Endodermal cell (in vitro differentiated cells): Measurements from ENCODE around the gene NDST3. TPM values are rescaled to one million over a fixed set of nuclear protein-coding genes. Genes with fewer than 3 reads are reported as not detected.

Source experiments
- DNase-seq: peaks from one replicate; pipeline ENCODE4 v3.0.0-alpha.2; 2017
- H3K27ac ChIP-seq: 2 replicates; pipeline ENCODE4 v1.5.1; 2013; ENCODE audit warnings: mild to moderate bottlenecking, low read depth, low read length, moderate library complexity
- H3K27me3 ChIP-seq: 2 replicates; pipeline ENCODE4 v1.6.1; 2013; ENCODE audit warnings: mild to moderate bottlenecking, low read length, moderate library complexity; ENCODE audit not compliant: insufficient read depth, control insufficient read depth, poor library complexity, severe bottlenecking
- H3K36me3 ChIP-seq: 2 replicates; pipeline ENCODE4 v1.7.0; 2013; ENCODE audit warnings: mild to moderate bottlenecking, low read length, moderate library complexity; ENCODE audit not compliant: control insufficient read depth, insufficient read depth
- H3K4me1 ChIP-seq: one replicate; pipeline ENCODE4 v1.7.0; 2013; ENCODE audit warnings: low read length; ENCODE audit not compliant: control insufficient read depth, insufficient read depth
- H3K4me3 ChIP-seq: 2 replicates; pipeline ENCODE4 v1.5.1; 2013; ENCODE audit warnings: mild to moderate bottlenecking, low read length, moderate library complexity
- H3K9ac ChIP-seq: 2 replicates; pipeline ENCODE4 v1.6.1; 2013; ENCODE audit warnings: mild to moderate bottlenecking, low read length, moderate library complexity; ENCODE audit not compliant: poor library complexity, severe bottlenecking; ENCODE audit errors: extremely low read depth
- H3K9me3 ChIP-seq: 2 replicates; pipeline ENCODE4 v1.6.1; 2013; ENCODE audit warnings: mild to moderate bottlenecking, low read length, moderate library complexity; ENCODE audit not compliant: control insufficient read depth
- H3K27ac Mint-ChIP-seq: 2 replicates; pipeline ENCODE4 v1.8.0; 2020; ENCODE audit warnings: mixed read lengths
- H3K27me3 Mint-ChIP-seq: 2 replicates; pipeline ENCODE4 v1.8.0; 2021; ENCODE audit warnings: mild to moderate bottlenecking, mixed read lengths; ENCODE audit not compliant: insufficient read depth
- H3K36me3 Mint-ChIP-seq: 2 replicates; pipeline ENCODE4 v1.8.0; 2020; ENCODE audit warnings: low read depth, mixed read lengths
- H3K4me1 Mint-ChIP-seq: 2 replicates; pipeline ENCODE4 v1.8.0; 2020; ENCODE audit warnings: mixed read lengths
- H3K4me3 Mint-ChIP-seq: 2 replicates; pipeline ENCODE4 v1.8.0; 2020; ENCODE audit warnings: mild to moderate bottlenecking, moderate library complexity, mixed read lengths
- H3K9me3 Mint-ChIP-seq: 2 replicates; pipeline ENCODE4 v1.8.0; 2020; ENCODE audit warnings: mild to moderate bottlenecking, mixed read lengths
- WGBS, 2 experiments: methylation state at CpG; one replicate each; pipeline versions ENCODE4 v1.1.5 to v1.1.7; 2013; ENCODE audit warnings: missing lambda C conversion rate in 2 of 2, mixed read lengths in 1 of 2; ENCODE audit not compliant: insufficient coverage in 1 of 2, insufficient read length in 1 of 2; 5-methylcytosine and 5-hydroxymethylcytosine counted together
- total RNA-seq, 2 donors: library from RNA; stranded (reverse); fragmentation: NEBNext Ultra II Directional in 1 of 2; extraction: Animal tissue kit (Norgen Biotek cat#: 25700) in 1 of 2; gene quantifications; 2 replicates in 1 of 2; 3 replicates in 1 of 2; pipeline ENCODE4 v1.2.1, GENCODE V29; 2021
- TF ChIP-seq, protein P1 (sequence below): fragments of 200-600 bp; sonication (generic); conservative IDR thresholded peaks from 2 replicates; pipeline ENCODE4 v1.5.0; 2021; ENCODE audit warnings: antibody characterized with exemption, mild to moderate bottlenecking

NDST3 gene
- total RNA-seq, 2 donors from 2014 or later = 0.62 to 0.71 TPM

DNA sequence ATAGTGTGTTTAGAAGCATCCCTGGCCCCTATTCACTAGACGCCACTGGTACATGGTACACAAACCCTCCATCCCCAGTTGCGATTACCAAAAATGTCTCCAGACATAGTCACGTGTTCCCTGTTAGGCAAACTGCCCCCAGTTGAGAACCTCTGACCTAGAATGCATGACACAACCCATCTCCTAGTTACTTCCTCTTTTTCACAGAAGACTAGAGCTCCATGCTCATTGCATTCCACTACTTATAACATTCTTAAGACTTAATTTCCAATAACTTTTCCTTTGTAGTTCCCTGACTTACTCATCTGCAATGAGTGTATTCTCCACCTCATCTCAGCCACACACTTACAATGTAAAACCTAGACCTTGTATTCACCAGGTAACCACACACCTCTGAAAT, 249.9 kb downstream of the NDST3 start:
- Histone ChIP-seq H3K9me3 (no peaks in the 10 kb centered on the region), H3K9ac (no peak overlapping the region), H3K4me1 (peaks cover 3% of the 10 kb centered on the region), H3K27ac (no peak overlapping the region), H3K36me3 (peaks cover 25% of the 10 kb centered on the region), H3K27me3 (no peaks in the 10 kb centered on the region), H3K4me3 (no peak overlapping the region)
- DNase-seq = no peak
- H3K27ac Mint-ChIP-seq = no peak overlapping the region
- TF ChIP-seq, protein P1, sequence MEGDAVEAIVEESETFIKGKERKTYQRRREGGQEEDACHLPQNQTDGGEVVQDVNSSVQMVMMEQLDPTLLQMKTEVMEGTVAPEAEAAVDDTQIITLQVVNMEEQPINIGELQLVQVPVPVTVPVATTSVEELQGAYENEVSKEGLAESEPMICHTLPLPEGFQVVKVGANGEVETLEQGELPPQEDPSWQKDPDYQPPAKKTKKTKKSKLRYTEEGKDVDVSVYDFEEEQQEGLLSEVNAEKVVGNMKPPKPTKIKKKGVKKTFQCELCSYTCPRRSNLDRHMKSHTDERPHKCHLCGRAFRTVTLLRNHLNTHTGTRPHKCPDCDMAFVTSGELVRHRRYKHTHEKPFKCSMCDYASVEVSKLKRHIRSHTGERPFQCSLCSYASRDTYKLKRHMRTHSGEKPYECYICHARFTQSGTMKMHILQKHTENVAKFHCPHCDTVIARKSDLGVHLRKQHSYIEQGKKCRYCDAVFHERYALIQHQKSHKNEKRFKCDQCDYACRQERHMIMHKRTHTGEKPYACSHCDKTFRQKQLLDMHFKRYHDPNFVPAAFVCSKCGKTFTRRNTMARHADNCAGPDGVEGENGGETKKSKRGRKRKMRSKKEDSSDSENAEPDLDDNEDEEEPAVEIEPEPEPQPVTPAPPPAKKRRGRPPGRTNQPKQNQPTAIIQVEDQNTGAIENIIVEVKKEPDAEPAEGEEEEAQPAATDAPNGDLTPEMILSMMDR = no peak
- WGBS, 2 experiments = 86 to 89% methylated on average over 2 to 3 of the region's 3 CpGs
- no peaks in the 10 kb centered on the region for H3K9me3 Mint-ChIP-seq
- H3K36me3 Mint-ChIP-seq = peaks cover 6% of the 10 kb centered on the region
- H3K4me1 Mint-ChIP-seq = peaks cover 17% of the 10 kb centered on the region
- no peaks in the 10 kb centered on the region for H3K27me3 Mint-ChIP-seq
- no peak overlapping the region for H3K4me3 Mint-ChIP-seq

- Mint-ChIP-seq H3K27me3 (no peaks in the 10 kb centered on the region), H3K4me1 (peaks cover 11% of the 10 kb centered on the region), H3K27ac (no peak overlapping the region), H3K4me3 (no peak overlapping the region), H3K9me3 (no peaks in the 10 kb centered on the region), H3K36me3 (no peaks in the 10 kb centered on the region)
- 90 to 96% methylated on average over 4 of the region's 4 CpGs for WGBS, 2 experiments
- Histone ChIP-seq H3K4me3 (no peak overlapping the region), H3K36me3 (peaks cover 8% of the 10 kb centered on the region), H3K9ac (no peak overlapping the region), H3K9me3 (no peaks in the 10 kb centered on the region), H3K4me1 (no peaks in the 10 kb centered on the region), H3K27ac (no peak overlapping the region), H3K27me3 (no peaks in the 10 kb centered on the region)
- TF ChIP-seq, protein P1 = no peak
- no peak for DNase-seq
Observed at GRCh38 chr4:118285931-118286330, 251.6 kb downstream of the NDST3 start.

GRCh38 chr4:118286685-118287084, 252.4 kb downstream of the NDST3 start:
- 95 to 100% methylated on average over 1 to 2 of the region's 3 CpGs for WGBS, 2 experiments
- Histone ChIP-seq H3K4me3 (no peak overlapping the region), H3K4me1 (no peaks in the 10 kb centered on the region), H3K27me3 (no peaks in the 10 kb centered on the region), H3K27ac (no peak overlapping the region), H3K9ac (no peak overlapping the region), H3K36me3 (peaks cover under 1% of the 10 kb centered on the region), H3K9me3 (no peaks in the 10 kb centered on the region)
- H3K36me3 Mint-ChIP-seq = no peaks in the 10 kb centered on the region
- TF ChIP-seq, protein P1 = no peak
- no peaks in the 10 kb centered on the region for H3K27me3 Mint-ChIP-seq
- no peaks in the 10 kb centered on the region for H3K9me3 Mint-ChIP-seq
- no peak overlapping the region for H3K4me3 Mint-ChIP-seq
- H3K27ac Mint-ChIP-seq = no peak overlapping the region
- peaks cover 3% of the 10 kb centered on the region for H3K4me1 Mint-ChIP-seq
- DNase-seq = no peak
